HEK293T (cell line): Measurements from ENCODE around the gene CCSER1.

Experiments used
- BHLHE40 ChIP-seq: fragments of 450-650 bp; IDR thresholded peaks from 2 replicates; pipeline ENCODE4 v1.6.1; 2016; ENCODE audit warnings: mild to moderate bottlenecking, moderate library complexity, borderline replicate concordance
- CTBP1 ChIP-seq: fragments of 450-650 bp; IDR thresholded peaks from 2 replicates; pipeline ENCODE4 v1.6.1; 2016; ENCODE audit warnings: borderline replicate concordance
- ELF4 ChIP-seq: fragments of 450-650 bp; IDR thresholded peaks from 2 replicates; pipeline ENCODE4 v1.6.1; 2017; ENCODE audit warnings: antibody characterized with exemption
- FOXA1 ChIP-seq: fragments of 450-650 bp; IDR thresholded peaks from 2 replicates; pipeline ENCODE4 v1.6.1; 2016; ENCODE audit warnings: mild to moderate bottlenecking
- FOXK2 ChIP-seq: fragments of 450-650 bp; IDR thresholded peaks from 2 replicates; pipeline ENCODE4 v1.6.1; 2016; ENCODE audit warnings: mild to moderate bottlenecking
- FOXM1 ChIP-seq: fragments of 450-650 bp; IDR thresholded peaks from 2 replicates; pipeline ENCODE4 v1.6.1; 2017; ENCODE audit warnings: mild to moderate bottlenecking, borderline replicate concordance
- L3MBTL2 ChIP-seq: fragments of 450-650 bp; conservative IDR thresholded peaks from 2 replicates; pipeline ENCODE4 v1.6.1; 2016; ENCODE audit warnings: mild to moderate bottlenecking
- LEF1 ChIP-seq: fragments of 450-650 bp; IDR thresholded peaks from 2 replicates; pipeline ENCODE4 v1.6.1; 2017; ENCODE audit warnings: mild to moderate bottlenecking, borderline replicate concordance
- NFRKB ChIP-seq: fragments of 450-650 bp; IDR thresholded peaks from 2 replicates; pipeline ENCODE4 v1.6.1; 2016; ENCODE audit warnings: mild to moderate bottlenecking, moderate library complexity
- SP1 ChIP-seq: fragments of 450-650 bp; IDR thresholded peaks from 2 replicates; pipeline ENCODE4 v1.6.1; 2017
- SUZ12 ChIP-seq: fragments of 450-650 bp; IDR thresholded peaks from 2 replicates; pipeline ENCODE4 v1.6.1; 2016; ENCODE audit warnings: mild to moderate bottlenecking
- TARDBP ChIP-seq: fragments of 450-650 bp; IDR thresholded peaks from 2 replicates; pipeline ENCODE4 v1.6.1; 2016
- TF ChIP-seq, protein P1 (sequence below): fragments of 450-650 bp; IDR thresholded peaks from 2 replicates; pipeline ENCODE4 v1.6.1; 2016

DNA sequence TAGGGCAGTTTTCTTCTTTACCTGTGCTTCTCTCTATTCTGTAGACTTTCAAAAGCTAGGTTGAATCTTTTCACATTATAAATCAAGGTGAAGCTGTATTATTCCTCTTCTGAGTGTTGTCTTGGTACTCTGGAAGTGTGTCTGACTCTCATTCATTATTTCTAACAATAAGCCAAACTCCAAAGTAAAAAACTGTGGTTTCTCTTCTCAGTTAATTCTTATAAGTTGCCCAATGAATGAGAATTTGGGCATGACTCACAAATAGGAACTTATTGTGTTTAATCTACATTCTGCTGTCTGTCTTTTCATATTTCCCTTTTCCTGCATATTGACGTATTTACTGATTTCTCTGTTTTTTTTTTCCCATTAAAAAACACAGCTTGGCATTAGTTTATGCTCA, 714.5 kb downstream of the CCSER1 start:
- TF ChIP-seq L3MBTL2 = no peak
- TF ChIP-seq BHLHE40 = no peak
- no peak for TF ChIP-seq FOXM1
- no peak for TF ChIP-seq FOXK2
- TF ChIP-seq FOXA1 = no peak
- TF ChIP-seq, protein P1, sequence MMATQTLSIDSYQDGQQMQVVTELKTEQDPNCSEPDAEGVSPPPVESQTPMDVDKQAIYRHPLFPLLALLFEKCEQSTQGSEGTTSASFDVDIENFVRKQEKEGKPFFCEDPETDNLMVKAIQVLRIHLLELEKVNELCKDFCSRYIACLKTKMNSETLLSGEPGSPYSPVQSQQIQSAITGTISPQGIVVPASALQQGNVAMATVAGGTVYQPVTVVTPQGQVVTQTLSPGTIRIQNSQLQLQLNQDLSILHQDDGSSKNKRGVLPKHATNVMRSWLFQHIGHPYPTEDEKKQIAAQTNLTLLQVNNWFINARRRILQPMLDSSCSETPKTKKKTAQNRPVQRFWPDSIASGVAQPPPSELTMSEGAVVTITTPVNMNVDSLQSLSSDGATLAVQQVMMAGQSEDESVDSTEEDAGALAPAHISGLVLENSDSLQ = no peak
- no peak for TF ChIP-seq ELF4
- no peak for TF ChIP-seq LEF1
- TF ChIP-seq TARDBP = no peak
- no peak for TF ChIP-seq NFRKB
- no peak for TF ChIP-seq SP1
- TF ChIP-seq CTBP1 = no peak
- TF ChIP-seq SUZ12 = no peak
